Natural killer cell (primary cell): ENCODE data around the gene ULK4. TPM values are rescaled to one million over a fixed set of nuclear protein-coding genes. Genes with fewer than 3 reads are reported as not detected.
"Not testable (repeated sequence)": the region's sequence is repeated elsewhere in the genome, so short reads cannot be mapped to it uniquely, and the experiment has no call there.

Experiments used
- ATAC-seq, 3 donors: fragments of 150-1000 bp in 2 of 3; fragments of 200-7000 bp in 1 of 3; cut with Tn5 transposase; 1 replicate in 1 of 3; 2 replicates in 2 of 3; pipeline ENCODE4 v1.10.0; 2021; ENCODE audit warnings: mild to moderate bottlenecking in 2 of 3, moderate library complexity in 2 of 3
- DNase-seq, 2 donors: peaks; one replicate each; pipeline versions ENCODE4 v3.0.0 to v3.0.0-alpha.2; 2013 to 2021; ENCODE audit warnings: mixed read lengths in 1 of 2
- H3K27ac ChIP-seq: one replicate; pipeline ENCODE4 v1.5.1; 2013; ENCODE audit warnings: mild to moderate bottlenecking, low read length
- H3K27me3 ChIP-seq: one replicate; pipeline ENCODE4 v1.6.1; 2013; ENCODE audit warnings: low read length; ENCODE audit not compliant: control insufficient read depth, insufficient read depth
- H3K36me3 ChIP-seq: one replicate; pipeline ENCODE4 v1.6.1; 2013; ENCODE audit warnings: low read length; ENCODE audit not compliant: control insufficient read depth, insufficient read depth
- H3K4me1 ChIP-seq: one replicate; pipeline ENCODE4 v1.6.1; 2013; ENCODE audit warnings: low read length; ENCODE audit not compliant: control insufficient read depth, insufficient read depth
- H3K4me3 ChIP-seq: one replicate; pipeline ENCODE4 v1.5.1; 2013; ENCODE audit warnings: low read length
- H3K9me3 ChIP-seq: one replicate; pipeline ENCODE4 v1.6.1; 2013; ENCODE audit warnings: low read length; ENCODE audit not compliant: control insufficient read depth, insufficient read depth
- H3K27ac Mint-ChIP-seq, 2 donors: one replicate each; pipeline ENCODE4 v1.8.0; 2022; ENCODE audit warnings: mild to moderate bottlenecking in 2 of 2, mixed read lengths in 2 of 2, moderate library complexity in 1 of 2
- H3K27me3 Mint-ChIP-seq, 2 donors: one replicate each; pipeline ENCODE4 v1.8.0; 2022; ENCODE audit warnings: low read depth in 2 of 2, mixed read lengths in 2 of 2
- H3K36me3 Mint-ChIP-seq: one replicate; pipeline ENCODE4 v1.8.0; 2022; ENCODE audit warnings: mixed read lengths
- H3K4me1 Mint-ChIP-seq, 2 donors: one replicate each; pipeline ENCODE4 v1.8.0; 2022; ENCODE audit warnings: mixed read lengths in 2 of 2
- H3K4me3 Mint-ChIP-seq: one replicate; pipeline ENCODE4 v1.8.0; 2022; ENCODE audit warnings: mild to moderate bottlenecking, moderate library complexity, mixed read lengths
- H3K9me3 Mint-ChIP-seq, 2 donors: one replicate each; pipeline ENCODE4 v1.8.0; 2022; ENCODE audit warnings: mixed read lengths in 2 of 2
- WGBS: methylation state at CpG from one replicate; pipeline ENCODE4 v1.1.7; 2013; ENCODE audit warnings: missing lambda C conversion rate; ENCODE audit not compliant: insufficient coverage; 5-methylcytosine and 5-hydroxymethylcytosine counted together
- intact Hi-C: fragments of 100-400 bp; cut with micrococcal nuclease; formaldehyde crosslinking; loops from one replicate; pipeline ENCODE4 v1.14.2; 2022
- total RNA-seq, 4 donors: library from RNA; stranded (reverse); fragments of 120-200 nt in 1 of 4; gene quantifications; one replicate each; pipeline versions ENCODE4 v1.2.3 to v1.2.4, GENCODE V29; 2013 to 2022
- TF ChIP-seq, protein P1 (sequence below): fragments of 200-600 bp; IDR thresholded peaks from one replicate; pipeline ENCODE4 v1.8.0; 2022; ENCODE audit warnings: antibody characterized with exemption

The ULK4 gene
- total RNA-seq, 3 donors from 2014 or later (not counting 1 experiment from before 2014, with no cell fraction given): 19.2 to 25.7 (median 21.2) TPM

GRCh38 chr3:41697702-41698101 is 264.2 kb downstream of the ULK4 start:
- DNase-seq: no peak
- H3K9me3 Mint-ChIP-seq: peaks cover 0 to 3% of the 10 kb centered on the region in 2 donors
- TF ChIP-seq, protein P1, sequence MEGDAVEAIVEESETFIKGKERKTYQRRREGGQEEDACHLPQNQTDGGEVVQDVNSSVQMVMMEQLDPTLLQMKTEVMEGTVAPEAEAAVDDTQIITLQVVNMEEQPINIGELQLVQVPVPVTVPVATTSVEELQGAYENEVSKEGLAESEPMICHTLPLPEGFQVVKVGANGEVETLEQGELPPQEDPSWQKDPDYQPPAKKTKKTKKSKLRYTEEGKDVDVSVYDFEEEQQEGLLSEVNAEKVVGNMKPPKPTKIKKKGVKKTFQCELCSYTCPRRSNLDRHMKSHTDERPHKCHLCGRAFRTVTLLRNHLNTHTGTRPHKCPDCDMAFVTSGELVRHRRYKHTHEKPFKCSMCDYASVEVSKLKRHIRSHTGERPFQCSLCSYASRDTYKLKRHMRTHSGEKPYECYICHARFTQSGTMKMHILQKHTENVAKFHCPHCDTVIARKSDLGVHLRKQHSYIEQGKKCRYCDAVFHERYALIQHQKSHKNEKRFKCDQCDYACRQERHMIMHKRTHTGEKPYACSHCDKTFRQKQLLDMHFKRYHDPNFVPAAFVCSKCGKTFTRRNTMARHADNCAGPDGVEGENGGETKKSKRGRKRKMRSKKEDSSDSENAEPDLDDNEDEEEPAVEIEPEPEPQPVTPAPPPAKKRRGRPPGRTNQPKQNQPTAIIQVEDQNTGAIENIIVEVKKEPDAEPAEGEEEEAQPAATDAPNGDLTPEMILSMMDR: no peak
- H3K27ac Mint-ChIP-seq: no peak overlapping the region
- H3K36me3 Mint-ChIP-seq: no peaks in the 10 kb centered on the region
- H3K27me3 Mint-ChIP-seq: no peaks in the 10 kb centered on the region
- H3K9me3 ChIP-seq: no peaks in the 10 kb centered on the region
- H3K4me3 Mint-ChIP-seq: no peak overlapping the region
- ATAC-seq: no peak
- no peaks in the 10 kb centered on the region for H3K36me3 ChIP-seq
- intact Hi-C loops: no loop called here
- H3K27me3 ChIP-seq: no peaks in the 10 kb centered on the region
- no peaks in the 10 kb centered on the region for H3K4me1 Mint-ChIP-seq
- no peak overlapping the region for H3K4me3 ChIP-seq
- WGBS: no CpG with 5 or more reads among the region's 1 CpG
- no peak overlapping the region for H3K27ac ChIP-seq
- no peaks in the 10 kb centered on the region for H3K4me1 ChIP-seq

GRCh38 chr3:41695806-41696205 is 266.1 kb downstream of the ULK4 start:
- H3K4me3 ChIP-seq, H3K27me3 ChIP-seq, H3K4me1 ChIP-seq, H3K27ac ChIP-seq, H3K36me3 ChIP-seq, H3K9me3 ChIP-seq, intact Hi-C loops, ATAC-seq, DNase-seq, H3K27me3 Mint-ChIP-seq, H3K9me3 Mint-ChIP-seq, H3K4me3 Mint-ChIP-seq, H3K36me3 Mint-ChIP-seq, H3K4me1 Mint-ChIP-seq, H3K27ac Mint-ChIP-seq: not testable (repeated sequence)
- WGBS: 97% methylated on average over 11 of the region's 12 CpGs

DNA sequence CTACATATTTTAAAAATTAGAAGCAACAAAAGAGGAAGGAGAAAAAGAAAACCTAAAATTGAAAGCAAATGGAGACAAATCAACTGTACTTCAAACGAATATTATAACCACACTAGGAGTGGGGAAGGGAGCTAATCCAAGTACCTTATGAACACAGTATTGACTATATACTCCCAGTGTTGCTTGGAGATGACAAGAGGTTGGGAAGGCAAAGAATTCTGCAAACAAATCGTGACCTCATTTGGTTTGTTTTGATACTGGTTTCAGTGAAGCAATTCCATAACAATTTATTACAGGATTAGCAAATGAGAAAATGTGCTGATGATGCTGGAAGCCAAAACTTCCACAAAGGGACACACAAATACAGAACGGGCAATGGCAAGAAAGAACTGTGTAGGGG is 268.1 kb downstream of the ULK4 start:
- no peaks in the 10 kb centered on the region for H3K27me3 Mint-ChIP-seq
- H3K36me3 ChIP-seq: no peaks in the 10 kb centered on the region
- H3K27me3 ChIP-seq: no peaks in the 10 kb centered on the region
- no peak overlapping the region for H3K4me3 Mint-ChIP-seq
- no peak overlapping the region for H3K27ac ChIP-seq
- no peak overlapping the region for H3K27ac Mint-ChIP-seq
- ATAC-seq: no peak
- WGBS: 100% methylated on average over 1 of the region's 3 CpGs
- TF ChIP-seq, protein P1: no peak
- peaks cover 6% of the 10 kb centered on the region in 2 donors for H3K4me1 Mint-ChIP-seq
- no peaks in the 10 kb centered on the region for H3K9me3 ChIP-seq
- intact Hi-C loops: no loop called here
- H3K9me3 Mint-ChIP-seq: peaks cover 0 to 3% of the 10 kb centered on the region in 2 donors
- H3K36me3 Mint-ChIP-seq: no peaks in the 10 kb centered on the region
- H3K4me1 ChIP-seq: no peaks in the 10 kb centered on the region
- DNase-seq: no peak
- H3K4me3 ChIP-seq: no peak overlapping the region

GRCh38 chr3:41690766-41691563 is 270.9 kb downstream of the ULK4 start:
- no peak for DNase-seq
- no peak overlapping the region for H3K4me3 Mint-ChIP-seq

More at GRCh38 chr3:41690766-41691563, 270.9 kb downstream of the ULK4 start:
- Mint-ChIP-seq H3K4me1 (peaks cover 6% of the 10 kb centered on the region in 2 donors), H3K27me3 (no peaks in the 10 kb centered on the region), H3K36me3 (no peaks in the 10 kb centered on the region), H3K27ac (no peak overlapping the region), H3K9me3 (no peaks in the 10 kb centered on the region)
- intact Hi-C loops: no loop called here
- Histone ChIP-seq H3K4me3 (no peak overlapping the region), H3K36me3 (no peaks in the 10 kb centered on the region), H3K27me3 (no peaks in the 10 kb centered on the region), H3K4me1 (no peaks in the 10 kb centered on the region), H3K9me3 (no peaks in the 10 kb centered on the region), H3K27ac (no peak overlapping the region)
- TF ChIP-seq, protein P1: no peak
- 33% methylated on average over 5 of the region's 5 CpGs for WGBS
- ATAC-seq: peak in 1 of 3 donors; percentile 32
